HG03457 (cell line): Measurements from ENCODE around the gene POLR1H.
"Not testable (repeated sequence)": the region's sequence is repeated elsewhere in the genome, so short reads cannot be mapped to it uniquely, and the experiment has no call there.

Experiments used
- ATAC-seq: cut with Tn5 transposase; IDR thresholded peaks from one replicate; pipeline ENCODE4 v1.9.1; 2021; ENCODE audit warnings: moderate number of reproducible peaks; ENCODE audit not compliant: unreplicated experiment

The POLR1H gene, protein sequence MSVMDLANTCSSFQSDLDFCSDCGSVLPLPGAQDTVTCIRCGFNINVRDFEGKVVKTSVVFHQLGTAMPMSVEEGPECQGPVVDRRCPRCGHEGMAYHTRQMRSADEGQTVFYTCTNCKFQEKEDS

DNA sequence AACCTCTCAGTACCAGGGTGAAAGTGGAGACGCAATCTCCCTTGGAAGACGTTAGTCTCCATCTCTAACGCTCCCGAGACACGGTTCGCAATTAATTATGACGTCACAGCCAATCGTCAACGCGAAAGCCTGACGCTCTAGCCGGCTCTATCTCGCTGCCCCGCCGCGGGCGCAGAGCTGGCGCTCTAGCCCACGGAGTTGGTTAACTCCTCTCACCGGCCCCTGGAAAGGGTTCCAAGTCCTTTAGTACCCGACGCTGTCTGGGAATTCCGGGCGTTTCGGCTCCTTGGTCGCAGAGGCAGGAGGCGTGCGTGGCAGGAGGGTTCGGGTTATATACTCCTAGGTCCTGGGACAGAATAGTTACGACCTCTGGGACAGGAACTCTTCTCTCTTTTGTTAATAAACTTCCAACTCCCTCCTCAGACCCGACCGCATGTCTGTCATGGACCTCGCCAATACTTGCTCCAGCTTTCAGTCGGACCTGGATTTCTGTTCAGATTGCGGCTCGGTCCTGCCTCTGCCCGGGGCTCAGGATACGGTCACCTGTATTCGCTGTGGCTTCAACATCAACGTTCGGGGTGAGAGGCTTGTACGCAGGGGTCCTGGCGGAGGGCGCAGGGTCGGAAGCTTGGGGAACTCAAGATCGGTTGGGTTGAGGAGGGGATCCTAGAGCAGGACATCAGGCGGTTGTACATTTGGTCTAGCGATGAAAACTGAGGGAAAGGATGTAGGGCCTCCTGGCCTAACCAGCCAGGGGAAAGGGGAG, at the start of gene POLR1H:
Gene POLR1H (plus strand): TSS at position 174 of the 766 bp plus-strand sequence. CDS start 260 bp downstream, at position 434.
- peak; percentile 61 for ATAC-seq

DNA sequence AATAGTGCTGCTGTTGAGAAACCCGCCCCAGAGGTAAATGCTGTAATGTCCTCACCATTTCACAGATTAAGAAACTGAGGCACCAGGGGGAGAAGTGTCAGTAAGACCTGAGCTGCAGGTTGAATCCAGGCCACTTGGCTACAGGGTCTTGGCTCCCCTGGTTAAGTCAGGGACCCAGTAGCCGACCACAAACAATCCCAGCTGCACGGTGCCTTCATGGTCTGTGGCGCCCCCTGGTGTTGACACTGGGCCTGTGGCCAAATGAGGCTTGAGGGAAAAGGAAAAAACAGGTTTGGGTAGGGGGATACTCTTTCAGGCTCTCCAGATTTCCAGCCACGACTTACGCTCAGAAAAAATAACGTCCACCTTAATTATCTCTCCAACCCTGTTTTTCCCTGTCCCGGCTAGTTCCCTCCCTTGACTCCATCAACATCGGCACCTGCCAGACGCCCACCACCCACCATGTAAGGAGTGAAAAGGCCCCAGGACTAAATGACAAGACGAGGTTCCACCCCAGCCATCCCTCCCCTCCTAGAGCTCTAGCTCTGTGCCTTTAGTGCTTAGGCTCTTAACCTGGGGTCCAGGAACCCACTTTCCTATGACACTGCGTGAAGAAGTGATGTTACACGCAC, 47.7 kb upstream of the POLR1H start:
- no peak for ATAC-seq

DNA sequence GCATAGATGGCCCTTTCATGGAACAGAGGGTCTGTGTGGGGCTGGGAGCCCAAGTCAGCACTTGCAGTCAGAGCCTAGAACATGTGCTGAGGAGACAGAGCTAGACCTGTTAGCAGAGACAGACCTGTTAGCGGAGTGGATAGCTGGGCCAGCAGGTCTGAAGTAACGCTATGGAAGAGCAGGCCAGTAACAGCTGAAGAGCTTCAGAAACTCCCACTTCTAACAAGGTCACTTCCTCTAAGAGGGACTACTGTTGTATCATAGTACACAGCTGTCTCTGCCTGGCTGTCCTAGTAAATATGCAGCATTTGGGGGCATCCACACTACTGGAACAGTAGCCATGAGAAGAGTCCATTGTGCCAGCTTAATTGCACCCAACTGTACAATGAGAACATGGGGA, 41.2 kb upstream of the POLR1H start:
- ATAC-seq = no peak

DNA sequence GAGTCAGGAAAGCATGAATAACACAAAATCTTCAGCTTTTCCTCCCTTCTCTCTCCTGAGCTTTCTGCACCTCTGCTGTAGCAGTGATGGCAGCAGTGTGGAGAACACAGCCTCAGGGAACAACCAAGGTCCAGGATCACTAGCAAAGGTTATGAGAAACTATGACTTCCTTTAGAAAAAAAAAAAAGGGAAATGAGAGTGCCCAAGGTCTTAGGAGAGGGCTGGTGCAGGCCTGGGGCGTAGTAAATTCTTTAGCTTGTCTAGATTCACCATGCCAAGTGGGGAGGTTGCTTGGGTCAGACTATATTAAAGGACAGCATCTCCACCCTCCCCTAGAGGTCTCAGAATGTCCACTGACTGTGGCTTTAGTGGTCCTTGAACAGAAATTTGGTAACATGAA, 40.4 kb upstream of the POLR1H start:
- no peak for ATAC-seq

DNA sequence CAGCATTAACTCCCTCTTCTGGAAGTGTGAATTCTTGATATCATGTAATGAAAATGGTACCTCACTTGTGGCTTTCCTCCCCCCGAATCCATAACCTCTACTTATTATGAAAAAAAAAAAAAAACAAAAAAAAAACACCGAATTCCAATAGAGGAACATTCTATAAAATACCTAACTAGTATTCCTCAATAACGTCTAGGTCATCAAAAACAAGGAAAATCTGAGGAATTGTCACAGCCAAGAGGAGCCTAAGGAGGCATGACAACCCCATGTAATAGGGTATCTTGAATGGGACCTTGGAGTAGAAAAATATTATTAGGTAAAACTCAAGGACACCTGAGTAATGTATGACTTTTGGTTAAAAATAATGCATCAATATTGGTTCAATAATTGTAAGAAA, 38.9 kb upstream of the POLR1H start:
- ATAC-seq = no peak

DNA sequence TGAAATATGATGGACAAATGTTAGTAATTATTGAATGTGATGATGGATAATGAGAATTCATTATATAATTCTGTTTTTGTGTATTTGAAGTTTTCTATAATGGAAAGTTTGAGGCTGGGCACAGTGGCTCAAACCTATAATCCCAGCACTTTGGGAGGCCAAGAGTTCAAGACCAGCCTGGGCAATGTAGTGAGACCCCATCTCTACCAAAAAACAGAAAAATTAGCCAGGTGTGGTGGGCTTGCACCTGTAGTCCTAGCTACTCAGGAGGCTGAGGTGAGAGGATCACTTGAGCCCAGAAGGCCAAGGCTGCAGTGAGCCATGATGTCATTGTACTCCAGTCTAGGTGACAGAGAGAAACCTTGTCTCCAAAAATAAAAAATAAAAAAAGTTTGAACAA, 38.4 kb upstream of the POLR1H start:
- ATAC-seq = not testable (repeated sequence)

DNA sequence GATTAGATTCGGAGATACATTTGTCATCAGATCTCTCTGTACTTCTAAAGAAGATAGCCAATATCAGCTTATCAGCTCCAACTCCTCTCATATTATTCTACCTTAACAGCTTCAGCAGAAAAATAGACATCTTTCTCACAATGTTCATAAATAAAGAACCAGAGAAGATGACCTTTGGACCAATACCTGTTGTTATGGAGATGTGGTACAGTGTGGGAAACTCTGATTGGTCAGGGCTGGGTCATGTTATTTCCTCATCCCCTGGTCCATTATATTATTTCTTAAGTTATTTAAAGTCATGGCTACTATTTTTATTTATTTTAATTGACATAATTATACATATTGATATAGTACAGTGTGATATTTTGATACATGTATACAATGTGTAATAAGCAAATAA, 35.9 kb upstream of the POLR1H start:
- no peak for ATAC-seq

DNA sequence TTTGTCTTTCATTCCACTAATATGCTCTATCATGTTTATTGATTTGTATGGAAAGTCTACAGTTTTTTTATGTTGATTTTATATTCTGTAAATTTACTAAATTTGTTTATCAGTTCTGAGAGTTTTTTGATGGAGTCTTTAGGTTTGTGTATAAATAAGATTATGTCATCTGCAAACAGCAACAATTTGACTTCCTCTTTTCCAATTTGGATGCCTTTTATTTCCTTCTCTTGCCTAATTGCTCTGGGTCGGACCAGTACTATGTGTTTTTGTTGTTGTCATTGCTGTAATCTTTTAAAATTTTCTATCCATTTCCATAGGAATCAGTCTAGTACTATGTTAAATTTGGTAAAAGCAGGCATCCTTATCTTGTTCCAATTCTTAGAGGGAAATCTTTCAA, 31.5 kb upstream of the POLR1H start:
- no peak for ATAC-seq

DNA sequence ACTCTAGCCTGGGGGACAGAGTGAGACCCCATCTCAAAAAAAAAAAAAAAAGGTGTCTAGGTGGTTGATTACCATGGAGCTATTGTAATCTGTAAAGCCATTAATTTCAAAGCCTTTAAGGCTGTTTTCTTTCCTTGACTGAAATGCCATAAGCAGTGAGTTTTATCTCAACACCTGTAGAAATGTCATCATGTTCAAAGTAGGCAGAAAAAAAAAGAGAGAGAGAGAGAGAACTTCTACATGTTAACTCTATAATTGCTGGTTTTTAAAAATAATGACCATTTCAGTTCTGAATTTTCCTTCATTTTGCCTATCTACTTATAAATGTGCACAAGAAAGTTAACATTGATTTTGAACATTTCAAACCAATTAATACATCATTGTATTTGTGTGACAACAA, 29.7 kb upstream of the POLR1H start:
- ATAC-seq = no peak

DNA sequence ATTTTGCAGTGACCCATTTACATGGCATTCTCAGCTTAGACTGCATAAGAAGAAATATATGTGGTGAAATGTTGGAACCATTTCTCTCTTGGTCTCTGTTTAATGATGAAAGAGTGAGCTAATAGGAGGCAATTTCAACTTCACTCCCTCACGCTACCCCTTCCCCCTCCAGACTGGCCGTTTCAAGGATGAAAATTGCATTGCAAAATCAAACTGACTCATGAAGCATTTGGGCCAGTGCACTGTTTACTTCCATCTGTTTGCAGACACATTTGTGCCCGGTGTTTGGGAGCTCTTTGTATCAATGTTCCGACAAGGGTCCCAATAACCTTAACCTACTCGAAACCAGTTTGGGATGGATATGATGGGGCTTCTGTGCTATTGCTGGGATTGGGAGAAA, 27.6 kb upstream of the POLR1H start:
- not testable (repeated sequence) for ATAC-seq

DNA sequence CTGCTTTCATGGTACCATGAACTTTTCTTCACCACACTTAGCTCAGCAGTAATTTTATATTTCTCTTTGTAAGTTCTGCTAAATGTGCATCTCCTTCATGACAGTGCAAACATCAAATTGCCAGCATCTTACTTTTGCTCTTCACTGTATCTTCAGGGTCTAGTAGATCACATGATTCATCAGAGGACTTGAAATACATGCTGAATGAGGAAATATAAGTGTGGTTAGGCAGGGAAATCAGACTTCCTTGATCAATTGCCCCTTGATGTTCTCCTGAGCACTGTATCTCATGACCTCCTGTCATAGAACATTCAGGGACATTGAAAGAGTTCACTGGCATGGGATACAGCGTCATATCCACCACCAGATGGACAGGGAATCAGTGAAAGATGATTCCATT, 25.3 kb upstream of the POLR1H start:
- ATAC-seq = no peak

DNA sequence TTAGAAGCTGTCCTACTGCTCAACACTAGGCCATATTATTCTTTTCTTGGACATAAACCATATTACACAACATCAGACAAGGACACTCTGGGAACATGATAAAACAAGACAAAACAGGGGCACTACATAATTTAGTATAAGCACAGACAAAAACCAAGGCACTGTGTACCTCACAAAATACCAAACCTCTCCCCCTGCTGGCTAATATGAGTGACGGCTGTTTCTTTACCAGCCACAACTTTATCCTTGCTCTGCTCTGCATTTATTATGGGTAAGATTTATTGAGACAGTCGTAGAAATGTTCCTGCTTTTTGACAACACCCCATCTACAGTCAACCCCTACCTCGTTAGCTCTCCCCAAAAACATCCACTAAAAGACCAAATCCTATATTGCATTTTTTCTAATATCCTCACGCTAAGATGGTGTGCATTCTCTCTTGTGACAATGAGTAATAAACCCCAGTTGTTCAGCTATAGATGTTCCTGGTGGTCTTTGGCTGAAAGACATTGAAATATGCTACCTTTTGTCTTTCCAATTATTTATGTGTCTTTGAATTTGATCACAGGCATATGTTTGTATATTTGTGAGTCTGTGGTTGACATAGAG, 23.8 kb upstream of the POLR1H start:
- no peak for ATAC-seq

DNA sequence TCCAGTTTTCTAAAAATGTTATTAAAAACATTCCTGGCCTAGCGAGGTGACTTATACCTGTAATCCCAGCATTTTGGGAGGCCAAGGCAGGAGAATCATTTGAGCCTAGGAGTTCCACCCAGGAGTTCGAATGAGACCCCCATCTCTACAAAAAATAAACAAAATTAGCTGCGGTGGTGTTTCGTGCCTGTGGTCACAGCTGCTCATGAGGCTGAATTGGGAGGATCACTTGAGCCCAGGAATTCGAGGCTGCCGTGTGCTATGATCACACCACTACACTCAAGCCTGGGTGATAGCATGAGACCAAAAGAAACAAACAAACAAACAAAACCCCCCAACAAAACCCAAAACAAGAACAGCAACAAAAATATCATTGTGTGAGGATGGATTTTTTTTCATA, 19.8 kb upstream of the POLR1H start:
- no peak for ATAC-seq

DNA sequence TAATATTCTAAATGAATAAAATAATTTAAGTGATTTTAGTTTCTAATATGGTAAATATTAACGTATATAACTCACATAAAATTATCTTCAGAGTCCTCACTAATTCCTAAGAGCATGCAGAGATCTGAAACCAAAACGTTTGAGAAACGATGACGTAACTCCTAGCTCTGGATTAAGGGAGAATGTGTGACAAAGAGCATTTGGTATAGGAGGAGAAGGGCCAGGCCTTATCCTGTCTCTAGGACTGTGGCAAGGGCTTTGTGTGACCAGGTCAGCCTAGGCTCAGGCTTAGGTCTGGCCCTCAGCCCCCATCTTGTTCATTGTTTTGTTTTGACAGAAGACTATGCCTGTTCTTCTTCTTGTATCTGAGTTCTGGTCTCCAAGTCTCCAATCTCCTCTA, 19.2 kb upstream of the POLR1H start:
- no peak for ATAC-seq

DNA sequence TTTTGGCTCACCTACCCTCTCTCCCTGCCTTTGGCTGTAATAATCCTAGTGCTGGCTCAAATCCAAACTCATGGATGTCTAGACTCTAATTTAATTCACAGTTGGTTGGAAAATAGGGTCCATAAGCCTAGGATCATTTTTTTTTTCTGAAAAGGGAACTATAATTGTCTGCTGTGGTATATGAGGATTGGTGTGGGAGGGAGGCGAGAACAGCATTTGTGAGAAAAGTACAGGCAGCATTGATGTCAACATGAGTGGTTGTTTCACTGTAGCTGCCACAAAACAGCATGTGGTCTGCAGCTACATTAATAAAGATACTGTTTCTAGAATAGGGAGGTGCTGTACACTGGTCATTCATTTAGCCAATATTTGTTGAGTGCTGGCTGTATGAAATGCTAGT, 18.6 kb upstream of the POLR1H start:
- no peak for ATAC-seq

DNA sequence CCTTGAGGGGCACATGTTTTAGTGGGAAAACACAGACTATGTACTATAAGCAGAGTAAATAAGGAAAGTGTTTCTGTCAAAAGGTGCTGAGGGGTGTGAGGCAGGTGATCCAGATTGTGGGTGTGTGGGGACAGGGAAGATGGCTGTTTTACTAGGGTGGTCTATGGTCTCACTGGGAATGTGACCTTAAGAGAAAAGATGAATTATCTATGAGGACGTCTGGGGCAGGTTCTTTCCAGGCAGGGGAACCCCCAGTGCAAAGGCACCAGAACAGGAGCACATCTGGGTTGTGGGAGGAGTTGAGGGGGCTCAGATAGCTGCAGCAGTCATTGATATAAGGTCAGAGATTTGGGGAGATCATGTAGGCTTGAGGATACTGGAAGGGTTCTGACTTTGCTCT, 18.2 kb upstream of the POLR1H start:
- ATAC-seq = no peak

DNA sequence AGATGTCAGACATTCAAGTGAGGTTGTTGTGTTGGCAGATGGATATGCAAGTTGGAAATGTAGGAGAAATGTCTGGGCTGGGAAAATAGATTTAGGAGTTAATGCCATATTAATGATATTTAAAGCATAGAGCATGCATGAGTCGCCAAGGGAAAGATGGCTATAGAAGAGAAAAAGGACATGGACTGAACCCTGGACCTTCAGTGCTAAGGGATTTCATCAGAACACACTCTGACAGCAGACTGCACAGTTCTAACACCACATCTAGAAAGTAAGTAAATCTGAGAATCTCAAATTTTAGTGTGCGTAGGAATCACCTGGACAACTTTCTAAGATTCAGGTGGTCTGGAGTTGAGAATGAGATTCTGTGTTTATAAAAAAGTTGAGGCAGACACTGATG, 17.3 kb upstream of the POLR1H start:
- no peak for ATAC-seq

DNA sequence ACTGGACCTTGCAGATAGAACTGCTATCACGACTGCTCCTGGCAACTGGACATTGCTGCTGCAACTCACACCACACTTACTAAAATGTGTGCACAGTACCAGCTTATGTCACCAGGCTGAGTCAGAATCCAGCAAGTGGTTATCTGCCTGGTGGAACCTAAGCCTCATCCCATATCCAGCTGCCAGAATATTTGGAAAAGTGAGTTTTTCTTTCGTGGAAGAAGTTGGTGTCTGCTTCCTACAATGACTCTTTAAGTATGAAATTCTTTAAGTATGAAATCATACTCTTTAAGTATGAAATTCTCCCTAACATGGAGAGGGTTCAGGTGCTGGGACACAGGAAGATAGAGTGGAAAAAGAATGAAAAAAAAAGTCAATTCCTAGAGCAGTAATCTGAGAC, 16.4 kb upstream of the POLR1H start:
- no peak for ATAC-seq

DNA sequence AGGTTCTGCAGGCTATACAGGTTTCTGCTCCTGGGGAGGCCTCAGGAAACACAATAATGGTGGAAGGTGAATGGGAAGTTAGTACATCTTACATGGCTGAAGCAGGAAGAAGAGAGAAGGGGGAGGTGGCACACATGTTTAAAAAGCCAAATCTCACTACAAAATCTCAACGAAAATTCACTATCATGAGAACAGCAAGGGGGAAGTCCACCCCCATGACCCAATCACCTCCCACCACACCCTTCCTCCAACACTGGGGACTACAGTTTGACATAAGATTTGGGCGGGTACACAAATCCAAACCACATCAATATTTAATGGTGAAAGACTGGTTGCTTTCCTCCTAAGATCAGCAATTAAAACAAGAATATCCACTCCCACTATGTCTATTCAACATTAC, 13.8 kb upstream of the POLR1H start:
- ATAC-seq = no peak

DNA sequence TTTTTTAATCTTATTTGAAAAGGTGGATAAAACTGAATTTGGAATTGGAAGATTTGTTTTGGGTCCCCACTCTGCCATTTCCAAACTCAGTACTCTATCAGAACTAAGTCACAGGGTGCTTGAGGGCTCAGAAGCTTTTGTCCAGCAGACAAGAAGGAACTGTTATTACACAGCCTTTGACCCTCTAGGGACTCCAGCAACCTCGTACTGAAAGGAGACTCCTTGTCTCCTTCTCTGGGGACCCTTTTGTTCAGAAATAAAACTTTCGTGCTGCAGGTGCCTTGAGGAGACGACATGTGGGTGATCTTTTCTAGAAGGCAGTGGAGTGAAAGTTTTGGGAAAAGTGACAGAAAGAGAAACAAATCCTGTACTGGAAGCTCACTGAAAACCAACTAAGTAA, 7.4 kb upstream of the POLR1H start:
- ATAC-seq = no peak

DNA sequence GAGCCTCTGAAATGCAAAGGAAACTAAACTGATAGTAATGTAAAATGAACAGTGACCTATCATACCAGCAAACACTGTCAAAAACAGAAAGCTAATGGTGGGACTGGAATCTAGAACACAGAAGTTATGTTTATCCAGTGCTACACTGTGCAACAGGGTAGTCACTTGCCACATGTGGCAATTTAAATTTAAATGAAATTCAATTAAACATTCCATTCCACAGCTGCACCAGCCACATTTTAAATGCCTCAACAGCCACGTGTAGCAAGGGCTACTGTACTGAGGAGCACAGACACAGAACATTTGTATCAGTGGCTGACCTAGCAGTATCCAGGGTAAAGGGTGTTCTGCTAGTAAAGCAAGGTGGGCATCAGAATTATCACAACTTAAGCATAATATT, 5.6 kb upstream of the POLR1H start:
- ATAC-seq = no peak

DNA sequence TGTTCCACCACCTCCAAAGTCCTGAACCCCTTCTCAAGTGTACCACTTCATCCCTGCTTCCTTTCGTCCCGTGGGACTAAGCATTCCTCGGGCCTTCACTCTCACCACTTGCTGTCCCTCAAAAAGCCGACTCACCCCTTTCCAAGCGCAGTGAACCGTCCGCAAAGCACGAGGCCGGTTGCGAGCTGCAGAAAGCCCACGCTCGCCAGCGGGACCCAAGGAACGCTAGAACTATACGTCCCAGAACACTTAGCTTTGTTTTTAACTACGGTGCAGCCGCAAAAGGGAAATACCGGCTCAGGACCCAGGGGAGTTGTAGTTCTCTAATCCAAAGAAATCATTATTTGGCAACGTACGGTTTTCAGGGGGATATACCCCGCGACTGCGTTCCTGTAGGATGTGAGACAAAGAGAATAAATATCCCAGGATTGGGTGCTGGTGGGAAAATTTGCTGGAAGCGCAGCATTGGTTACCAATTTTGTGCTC, 416 bp upstream of the POLR1H start:
- peak; percentile 16 for ATAC-seq
